ENCODE data around the gene NCKAP5L.

GRCh38 chr12:49865782-49866135 lies 37.5 kb upstream of the NCKAP5L start:
- TF ChIP-seq POLR2A (IDR thresholded peaks at IDR 0.05; ENCODE audit: low read length) (no peak), GATA1 (IDR thresholded peaks at IDR 0.05; ENCODE audit: low read depth, low read length) (no peak)

Measured in erythroblast (primary cell).